Measurements from ENCODE around the gene CCDC88C.

Gene CCDC88C

DNA sequence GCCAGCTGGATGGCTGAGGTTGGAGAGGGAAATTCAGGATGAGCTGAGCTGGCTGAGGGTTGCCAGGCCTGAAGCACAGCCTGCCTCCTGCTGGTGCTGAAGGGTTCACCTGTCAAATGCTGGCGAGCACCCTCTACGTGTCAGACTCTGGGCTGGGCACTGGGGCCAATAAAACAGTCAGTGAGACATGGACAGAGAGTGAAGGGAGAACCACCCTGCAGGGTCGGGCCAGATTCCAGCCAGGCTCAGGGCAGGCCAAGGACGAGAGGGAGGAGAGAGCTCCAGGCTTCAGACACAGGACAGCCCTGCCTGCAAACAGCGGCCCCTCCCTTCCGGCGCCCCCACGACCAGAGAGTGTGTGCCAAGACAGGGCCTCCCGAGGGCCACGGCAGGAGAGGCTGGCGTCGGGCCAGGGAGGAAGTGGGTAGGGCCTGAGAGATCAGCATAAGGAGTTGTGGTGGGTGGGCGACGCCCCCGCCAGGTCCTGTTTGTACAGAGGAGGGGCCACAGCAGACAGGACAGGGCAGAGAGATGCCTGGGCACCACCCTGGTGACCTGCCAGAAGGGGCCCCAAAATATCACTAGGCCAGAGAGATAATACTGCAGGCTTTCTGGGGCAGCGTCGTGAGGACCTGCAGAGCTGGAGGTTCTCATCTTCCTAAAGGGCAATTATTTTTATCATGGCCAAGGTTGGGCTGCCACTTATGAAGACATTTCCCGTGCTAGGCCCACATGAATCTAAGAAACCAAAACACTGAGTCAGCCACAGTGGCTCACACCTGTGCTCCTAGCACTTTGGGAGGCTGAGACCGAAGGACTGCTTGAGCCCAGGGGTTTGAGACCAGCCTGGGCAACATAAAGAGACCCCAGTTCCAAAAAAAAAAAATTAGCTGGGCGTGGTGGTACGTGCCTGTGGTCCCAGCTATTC lies 100.0 kb downstream of the CCDC88C start:
- ATAC-seq (ENCODE audit: insufficient read depth, low read depth) (peak; percentile 86), DNase-seq (peak; percentile 95)
- Histone ChIP-seq H3K4me1 (ENCODE audit: insufficient read depth, low read length) (peaks cover 46% of the 10 kb centered on the region), H3K9ac (ENCODE audit: low read depth, low read length) (peak overlapping the region; percentile 17; the same call in 1 of the 2 replicates), H3K36me3 (ENCODE audit: insufficient read depth, low read length) (peaks cover 93% of the 10 kb centered on the region), H3K9me3 (ENCODE audit: insufficient read depth, low read length, severe bottlenecking) (no peaks in the 10 kb centered on the region), H2AFZ (ENCODE audit: low read depth, low read length) (no peak overlapping the region), H3K27ac (ENCODE audit: low read length) (peak overlapping the region; percentile 81), H4K20me1 (ENCODE audit: insufficient read depth, low read length) (peaks cover 17% of the 10 kb centered on the region), H3K4me2 (ENCODE audit: insufficient read depth, low read length) (0 out of 2 replicates have a peak overlapping the region, but pooled peaks have one; percentile 30), H3K79me2 (ENCODE audit: insufficient read depth, low read length) (0 out of 2 replicates have a peak, but pooled peaks cover 2% of the 10 kb centered on the region), H3K27me3 (ENCODE audit: insufficient read depth, low read length, poor library complexity) (no peaks in the 10 kb centered on the region), H3K4me3 (ENCODE audit: low read depth in 1 of 2, low read length in 2 of 2) (no peak overlapping the region)
- peak; percentile 36 for TF ChIP-seq CTCF (IDR thresholded peaks at IDR 0.05; ENCODE audit: borderline replicate concordance, extremely low read depth, low read length, poor library complexity, severe bottlenecking)
- no peak for TF ChIP-seq EZH2 (IDR thresholded peaks at IDR 0.05; ENCODE audit: borderline replicate concordance, low read depth, low read length, severe bottlenecking)

DNA sequence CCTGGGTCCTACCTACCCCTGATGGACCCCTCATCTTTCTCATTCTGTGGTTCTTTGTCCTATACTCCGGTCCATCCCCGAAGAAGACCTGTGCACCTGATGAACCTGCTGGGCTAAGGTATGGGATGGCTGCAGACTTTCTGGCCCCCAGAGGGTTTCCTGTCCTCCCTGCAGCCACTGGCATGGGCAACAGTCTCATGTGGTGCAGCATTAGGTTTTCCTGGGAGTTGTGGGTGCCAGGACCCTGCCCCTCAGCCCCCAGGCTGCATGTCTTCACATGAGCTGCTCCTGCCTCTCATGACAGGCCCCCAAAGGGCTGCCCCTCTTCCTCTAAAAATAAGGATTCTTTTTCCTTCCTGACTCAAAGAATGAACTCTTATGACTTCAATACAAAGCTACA lies 100.9 kb downstream of the CCDC88C start:
- Histone ChIP-seq H3K36me3 (ENCODE audit: insufficient read depth, low read length) (peaks cover 91% of the 10 kb centered on the region), H3K4me3 (ENCODE audit: low read depth in 1 of 2, low read length in 2 of 2) (no peak overlapping the region), H3K79me2 (ENCODE audit: insufficient read depth, low read length) (0 out of 2 replicates have a peak, but pooled peaks cover 2% of the 10 kb centered on the region), H4K20me1 (ENCODE audit: insufficient read depth, low read length) (peaks cover 17% of the 10 kb centered on the region), H3K9me3 (ENCODE audit: insufficient read depth, low read length, severe bottlenecking) (no peaks in the 10 kb centered on the region), H3K27ac (ENCODE audit: low read length) (peak overlapping the region; percentile 81), H2AFZ (ENCODE audit: low read depth, low read length) (no peak overlapping the region), H3K9ac (ENCODE audit: low read depth, low read length) (no peak overlapping the region), H3K4me2 (ENCODE audit: insufficient read depth, low read length) (no peak overlapping the region), H3K27me3 (ENCODE audit: insufficient read depth, low read length, poor library complexity) (no peaks in the 10 kb centered on the region), H3K4me1 (ENCODE audit: insufficient read depth, low read length) (peaks cover 46% of the 10 kb centered on the region)
- TF ChIP-seq CTCF (IDR thresholded peaks at IDR 0.05; ENCODE audit: borderline replicate concordance, extremely low read depth, low read length, poor library complexity, severe bottlenecking) (no peak), EZH2 (IDR thresholded peaks at IDR 0.05; ENCODE audit: borderline replicate concordance, low read depth, low read length, severe bottlenecking) (no peak)
- DNase-seq (no peak), ATAC-seq (ENCODE audit: insufficient read depth, low read depth) (no peak)

DNA sequence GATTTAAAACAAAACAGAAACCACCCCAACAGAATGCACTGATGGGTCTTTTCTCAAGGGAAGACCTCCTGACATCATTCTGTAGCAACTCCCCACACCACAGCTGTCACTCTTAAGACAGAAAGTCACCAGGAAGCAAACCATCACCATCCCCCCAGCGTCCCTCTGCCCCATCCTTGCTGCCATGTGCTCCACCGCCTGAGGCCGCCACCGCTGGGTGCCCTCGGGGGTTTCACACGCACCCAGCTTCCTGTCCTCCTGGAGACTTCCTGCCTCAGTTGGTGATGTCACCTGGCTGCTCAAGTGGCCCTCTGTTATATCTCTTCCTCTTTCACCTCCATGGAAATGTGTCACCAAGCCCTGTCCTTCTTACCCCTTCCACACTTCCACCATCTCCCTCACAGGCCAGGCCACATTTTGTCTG lies 101.8 kb downstream of the CCDC88C start:
- peak; percentile 29 for TF ChIP-seq CTCF (IDR thresholded peaks at IDR 0.05; ENCODE audit: borderline replicate concordance, extremely low read depth, low read length, poor library complexity, severe bottlenecking)
- no peak for TF ChIP-seq EZH2 (IDR thresholded peaks at IDR 0.05; ENCODE audit: borderline replicate concordance, low read depth, low read length, severe bottlenecking)
- H3K4me1 ChIP-seq (ENCODE audit: insufficient read depth, low read length), result peaks cover 46% of the 10 kb centered on the region
- H4K20me1 ChIP-seq (ENCODE audit: insufficient read depth, low read length), result peaks cover 17% of the 10 kb centered on the region
- H3K4me2 ChIP-seq (ENCODE audit: insufficient read depth, low read length), result peak overlapping the region; percentile 24; the same call in 1 of the 2 replicates
- no peaks in the 10 kb centered on the region for H3K9me3 ChIP-seq (ENCODE audit: insufficient read depth, low read length, severe bottlenecking)
- no peak overlapping the region for H3K4me3 ChIP-seq (ENCODE audit: low read depth in 1 of 2, low read length in 2 of 2)
- no peaks in the 10 kb centered on the region for H3K27me3 ChIP-seq (ENCODE audit: insufficient read depth, low read length, poor library complexity)
- ATAC-seq (ENCODE audit: insufficient read depth, low read depth) (peak; percentile 76), DNase-seq (peak; percentile 90)
- no peak overlapping the region; the same call in 1 of the 2 replicates for H3K9ac ChIP-seq (ENCODE audit: low read depth, low read length)
- peak overlapping the region; percentile 17; the same call in 1 of the 2 replicates for H2AFZ ChIP-seq (ENCODE audit: low read depth, low read length)
- peak overlapping the region; percentile 81 for H3K27ac ChIP-seq (ENCODE audit: low read length)
- H3K36me3 ChIP-seq (ENCODE audit: insufficient read depth, low read length), result peaks cover 91% of the 10 kb centered on the region
- H3K79me2 ChIP-seq (ENCODE audit: insufficient read depth, low read length), result 0 out of 2 replicates have a peak, but pooled peaks cover 2% of the 10 kb centered on the region

Data from DND-41 (cell line).